ENCODE results near the gene PAF1.

Gene PAF1

GRCh38 chr19:39423258-39424086 lies 32.6 kb upstream of the PAF1 start:
- no peak for TF ChIP-seq EGR1 (IDR thresholded peaks at IDR 0.05)
- TF ChIP-seq MAX (IDR thresholded peaks at IDR 0.05) = no peak
- no peak for TF ChIP-seq TCF12 (IDR thresholded peaks at IDR 0.05; ENCODE audit: low read depth)
- no peak for TF ChIP-seq RAD21 (IDR thresholded peaks at IDR 0.05; ENCODE audit: low read depth)
- no peak for TF ChIP-seq YY1 (IDR thresholded peaks at IDR 0.05; ENCODE audit: low read depth)
- TF ChIP-seq NFIC (IDR thresholded peaks at IDR 0.05) = no peak
- no peak for TF ChIP-seq ZBTB7A (IDR thresholded peaks at IDR 0.05; ENCODE audit: low read depth)
- TF ChIP-seq CREB1 (IDR thresholded peaks at IDR 0.05; ENCODE audit: low read depth) = no peak
- no peak for TF ChIP-seq USF1 (IDR thresholded peaks at IDR 0.05)
- no peak for TF ChIP-seq TEAD4 (IDR thresholded peaks at IDR 0.05)
- TF ChIP-seq FOXM1 (IDR thresholded peaks at IDR 0.05; ENCODE audit: borderline replicate concordance, low read depth) = no peak
- TF ChIP-seq EP300 (IDR thresholded peaks at IDR 0.05; ENCODE audit: borderline replicate concordance) = no peak
- TF ChIP-seq TAF1 (IDR thresholded peaks at IDR 0.05; ENCODE audit: low read depth) = no peak
- no peak for TF ChIP-seq CEBPB (IDR thresholded peaks at IDR 0.05)
- TF ChIP-seq REST (IDR thresholded peaks at IDR 0.05; ENCODE audit: low read depth) = no peak

GRCh38 chr19:39422020-39422419 lies 31.1 kb upstream of the PAF1 start:
- no peak for TF ChIP-seq YY1 (IDR thresholded peaks at IDR 0.05; ENCODE audit: low read depth)
- TF ChIP-seq CREB1 (IDR thresholded peaks at IDR 0.05; ENCODE audit: low read depth) = no peak
- TF ChIP-seq FOXM1 (IDR thresholded peaks at IDR 0.05; ENCODE audit: borderline replicate concordance, low read depth) = no peak
- TF ChIP-seq USF1 (IDR thresholded peaks at IDR 0.05) = no peak
- no peak for TF ChIP-seq TCF12 (IDR thresholded peaks at IDR 0.05; ENCODE audit: low read depth)
- TF ChIP-seq EP300 (IDR thresholded peaks at IDR 0.05; ENCODE audit: borderline replicate concordance) = no peak
- TF ChIP-seq MAX (IDR thresholded peaks at IDR 0.05) = no peak
- no peak for TF ChIP-seq TAF1 (IDR thresholded peaks at IDR 0.05; ENCODE audit: low read depth)
- TF ChIP-seq CEBPB (IDR thresholded peaks at IDR 0.05) = no peak
- no peak for TF ChIP-seq RAD21 (IDR thresholded peaks at IDR 0.05; ENCODE audit: low read depth)
- TF ChIP-seq REST (IDR thresholded peaks at IDR 0.05; ENCODE audit: low read depth) = no peak
- no peak for TF ChIP-seq NFIC (IDR thresholded peaks at IDR 0.05)
- no peak for TF ChIP-seq ZBTB7A (IDR thresholded peaks at IDR 0.05; ENCODE audit: low read depth)
- TF ChIP-seq TEAD4 (IDR thresholded peaks at IDR 0.05) = no peak
- TF ChIP-seq EGR1 (IDR thresholded peaks at IDR 0.05) = no peak

- no peak for TF ChIP-seq FOXM1 (IDR thresholded peaks at IDR 0.05; ENCODE audit: borderline replicate concordance, low read depth)
- TF ChIP-seq CREB1 (IDR thresholded peaks at IDR 0.05; ENCODE audit: low read depth) = no peak
- TF ChIP-seq RAD21 (IDR thresholded peaks at IDR 0.05; ENCODE audit: low read depth) = no peak
- TF ChIP-seq ZBTB7A (IDR thresholded peaks at IDR 0.05; ENCODE audit: low read depth) = no peak
- TF ChIP-seq EP300 (IDR thresholded peaks at IDR 0.05; ENCODE audit: borderline replicate concordance) = no peak
- no peak for TF ChIP-seq NFIC (IDR thresholded peaks at IDR 0.05)
- no peak for TF ChIP-seq EGR1 (IDR thresholded peaks at IDR 0.05)
- TF ChIP-seq MAX (IDR thresholded peaks at IDR 0.05) = no peak
- TF ChIP-seq USF1 (IDR thresholded peaks at IDR 0.05) = no peak
- no peak for TF ChIP-seq TCF12 (IDR thresholded peaks at IDR 0.05; ENCODE audit: low read depth)
Measured at GRCh38 chr19:39420769-39421168, 29.9 kb upstream of the PAF1 start.

GRCh38 chr19:39419003-39419402 lies 28.1 kb upstream of the PAF1 start:
- TF ChIP-seq EGR1 (IDR thresholded peaks at IDR 0.05) (no peak), FOXM1 (IDR thresholded peaks at IDR 0.05; ENCODE audit: borderline replicate concordance, low read depth) (no peak), CREB1 (IDR thresholded peaks at IDR 0.05; ENCODE audit: low read depth) (no peak), TEAD4 (IDR thresholded peaks at IDR 0.05) (no peak), TCF12 (IDR thresholded peaks at IDR 0.05; ENCODE audit: low read depth) (no peak), TAF1 (IDR thresholded peaks at IDR 0.05; ENCODE audit: low read depth) (no peak), ZBTB7A (IDR thresholded peaks at IDR 0.05; ENCODE audit: low read depth) (no peak), RAD21 (IDR thresholded peaks at IDR 0.05; ENCODE audit: low read depth) (no peak), YY1 (IDR thresholded peaks at IDR 0.05; ENCODE audit: low read depth) (no peak), MAX (IDR thresholded peaks at IDR 0.05) (no peak), USF1 (IDR thresholded peaks at IDR 0.05) (no peak), EP300 (IDR thresholded peaks at IDR 0.05; ENCODE audit: borderline replicate concordance) (no peak), CEBPB (IDR thresholded peaks at IDR 0.05) (no peak), REST (IDR thresholded peaks at IDR 0.05; ENCODE audit: low read depth) (no peak), NFIC (IDR thresholded peaks at IDR 0.05) (no peak)

Measured in Ishikawa (cell line).